OCI-LY3 (cell line): Measurements from ENCODE around the gene EPHB1.
"Not testable (repeated sequence)": the region's sequence is repeated elsewhere in the genome, so short reads cannot be mapped to it uniquely, and the experiment has no call there.

Source experiments
- H2AFZ ChIP-seq: fragments of 200-600, 300-600 bp; shearing (Covaris generic); 2 replicates; pipeline ENCODE4 v1.6.0; 2014; ENCODE audit warnings: antibody characterized with exemption, low read depth, low read length
- H3K27ac ChIP-seq: fragments of 200-600, 300-600 bp; sonication (generic); 2 replicates; pipeline ENCODE4 v1.5.1; 2014; ENCODE audit warnings: mild to moderate bottlenecking, low read length, moderate library complexity, mixed read lengths
- H3K27me3 ChIP-seq: fragments of 200-600, 300-600 bp; sonication (generic); 2 replicates; pipeline ENCODE4 v1.6.1; 2014; ENCODE audit warnings: low read depth, low read length, mixed read lengths
- H3K36me3 ChIP-seq: fragments of 200-600, 300-600 bp; sonication (generic); replicated peaks from 2 replicates; pipeline ENCODE3; 2014; ENCODE audit warnings: low read depth, low read length, mixed read lengths
- H3K4me1 ChIP-seq: fragments of 300-600, 200-600 bp; sonication (generic); 2 replicates; pipeline ENCODE4 v1.6.1; 2014; ENCODE audit warnings: low read length, mixed read lengths
- H3K4me2 ChIP-seq: fragments of 200-600, 300-600 bp; sonication (generic); 2 replicates; pipeline ENCODE4 v1.6.1; 2014; ENCODE audit warnings: low read length, mixed read lengths
- H3K4me3 ChIP-seq: fragments of 300-600, 200-600 bp; sonication (generic); 2 replicates; pipeline ENCODE4 v1.5.1; 2014; ENCODE audit warnings: antibody characterized with exemption, mild to moderate bottlenecking, low read length, moderate library complexity
- H3K79me2 ChIP-seq: fragments of 300-600, 200-600 bp; shearing (Covaris generic); 2 replicates; pipeline ENCODE4 v1.6.1; 2014; ENCODE audit warnings: mild to moderate bottlenecking, low read length, mixed read lengths
- H3K9ac ChIP-seq: fragments of 300-600, 200-600 bp; shearing (Covaris generic); 2 replicates; pipeline ENCODE4 v1.6.0; 2014; ENCODE audit warnings: mild to moderate bottlenecking, low read length, moderate library complexity
- H3K9me3 ChIP-seq: fragments of 200-600, 300-600 bp; shearing (Covaris generic); 2 replicates; pipeline ENCODE4 v1.6.1; 2014; ENCODE audit warnings: low read length, mixed read lengths; ENCODE audit not compliant: insufficient read depth
- H4K20me1 ChIP-seq: fragments of 200-600, 300-600 bp; sonication (generic); 2 replicates; pipeline ENCODE4 v1.6.1; 2016; ENCODE audit warnings: low read length, mixed read lengths; ENCODE audit not compliant: insufficient read depth
- CTCF ChIP-seq: fragments of 200-600, 300-600 bp; sonication (generic); IDR thresholded peaks from 2 replicates; pipeline ENCODE4 v1.5.1; 2014; ENCODE audit warnings: antibody characterized with exemption, low read length, low read depth
- EZH2phosphoT487 ChIP-seq: fragments of 200-600 bp; shearing (Covaris generic); IDR thresholded peaks from 2 replicates; pipeline ENCODE4 v1.6.1; 2018; ENCODE audit warnings: antibody characterized with exemption, mixed run types, low read depth

EPHB1 gene

GRCh38 chr3:134971306-134971705, 176.2 kb downstream of the EPHB1 start:
- Histone ChIP-seq H3K27ac (no peak overlapping the region; the same call in 1 of the 2 replicates), H3K27me3 (no peaks in the 10 kb centered on the region), H3K4me2 (no peak overlapping the region), H3K9ac (no peak overlapping the region), H3K9me3 (no peaks in the 10 kb centered on the region), H3K4me3 (no peak overlapping the region), H3K36me3 (peaks cover 88% of the 10 kb centered on the region), H3K79me2 (peaks cover 77% of the 10 kb centered on the region), H2AFZ (no peak overlapping the region), H4K20me1 (peaks cover 66% of the 10 kb centered on the region), H3K4me1 (peaks cover 6% of the 10 kb centered on the region; the same call in 1 of the 2 replicates)
- TF ChIP-seq CTCF (no peak), EZH2phosphoT487 (no peak)

GRCh38 chr3:134971907-134972306, 176.8 kb downstream of the EPHB1 start:
- H3K4me3 ChIP-seq, result not testable (repeated sequence)
- peaks cover 74% of the 10 kb centered on the region for H3K79me2 ChIP-seq

GRCh38 chr3:134972836-134973455, 177.9 kb downstream of the EPHB1 start:
- H3K79me2 ChIP-seq, result peaks cover 70% of the 10 kb centered on the region
- H3K9me3 ChIP-seq, result no peaks in the 10 kb centered on the region
- no peaks in the 10 kb centered on the region for H3K27me3 ChIP-seq
- no peak overlapping the region for H3K27ac ChIP-seq
- TF ChIP-seq EZH2phosphoT487, result no peak
- TF ChIP-seq CTCF, result no peak
- H3K4me3 ChIP-seq, result no peak overlapping the region
- H2AFZ ChIP-seq, result no peak overlapping the region
- H3K4me2 ChIP-seq, result no peak overlapping the region
- peaks cover 8% of the 10 kb centered on the region; the same call in 1 of the 2 replicates for H3K4me1 ChIP-seq
- H3K9ac ChIP-seq, result no peak overlapping the region
- peaks cover 67% of the 10 kb centered on the region for H4K20me1 ChIP-seq
- H3K36me3 ChIP-seq, result peaks cover 84% of the 10 kb centered on the region

More at GRCh38 chr3:134971907-134972306, 176.8 kb downstream of the EPHB1 start:
- not testable (repeated sequence) for H3K4me1 ChIP-seq, H3K9ac ChIP-seq, H3K9me3 ChIP-seq, H3K4me2 ChIP-seq, H3K27me3 ChIP-seq, H3K27ac ChIP-seq, H2AFZ ChIP-seq
- H4K20me1 ChIP-seq, result peaks cover 65% of the 10 kb centered on the region
- peaks cover 84% of the 10 kb centered on the region for H3K36me3 ChIP-seq

GRCh38 chr3:134974624-134975023, 179.6 kb downstream of the EPHB1 start:
- Histone ChIP-seq H3K79me2 (peaks cover 71% of the 10 kb centered on the region), H3K9me3 (no peaks in the 10 kb centered on the region), H3K27ac (no peak overlapping the region), H2AFZ (no peak overlapping the region), H3K36me3 (peaks cover 86% of the 10 kb centered on the region), H3K9ac (no peak overlapping the region), H3K27me3 (no peaks in the 10 kb centered on the region), H4K20me1 (peaks cover 71% of the 10 kb centered on the region), H3K4me1 (peaks cover 8% of the 10 kb centered on the region), H3K4me3 (no peak overlapping the region), H3K4me2 (no peak overlapping the region)
- no peak for TF ChIP-seq EZH2phosphoT487
- TF ChIP-seq CTCF, result no peak
